Nephron progenitor cell (in vitro differentiated cells): Measurements from ENCODE around the gene WDFY3.
"Not testable (repeated sequence)": the region's sequence is repeated elsewhere in the genome, so short reads cannot be mapped to it uniquely, and the experiment has no call there.

Source experiments
- DNase-seq: peaks from one replicate; pipeline ENCODE4 v3.0.0; 2021
- H3K27ac Mint-ChIP-seq: 2 replicates; pipeline ENCODE4 v1.8.0; 2021; ENCODE audit warnings: mild to moderate bottlenecking, moderate library complexity, mixed read lengths
- H3K27me3 Mint-ChIP-seq: 2 replicates; pipeline ENCODE4 v1.8.0; 2021; ENCODE audit warnings: mild to moderate bottlenecking, low read depth, mixed read lengths; ENCODE audit not compliant: poor library complexity
- H3K36me3 Mint-ChIP-seq: 2 replicates; pipeline ENCODE4 v1.8.0; 2021; ENCODE audit warnings: low read depth, mixed read lengths
- H3K4me1 Mint-ChIP-seq: 2 replicates; pipeline ENCODE4 v1.8.0; 2021; ENCODE audit warnings: mixed read lengths
- H3K4me3 Mint-ChIP-seq: 2 replicates; pipeline ENCODE4 v1.8.0; 2021; ENCODE audit warnings: mild to moderate bottlenecking, moderate library complexity, mixed read lengths
- H3K9me3 Mint-ChIP-seq: 2 replicates; pipeline ENCODE4 v1.8.0; 2021; ENCODE audit warnings: mild to moderate bottlenecking, moderate library complexity, mixed read lengths
- CTCF ChIP-seq: fragments of 200-600 bp; sonication (generic); IDR thresholded peaks from 2 replicates; pipeline ENCODE4 v1.5.0; 2021; ENCODE audit warnings: antibody characterized with exemption

The WDFY3 gene

GRCh38 chr4:84848432-84848831 is 118.1 kb downstream of the WDFY3 start:
- Mint-ChIP-seq H3K4me1 (no peaks in the 10 kb centered on the region), H3K36me3 (peaks cover 74% of the 10 kb centered on the region), H3K27ac (no peak overlapping the region), H3K9me3 (peaks cover 8% of the 10 kb centered on the region), H3K27me3 (no peaks in the 10 kb centered on the region), H3K4me3 (no peak overlapping the region)
- TF ChIP-seq CTCF: no peak
- no peak for DNase-seq

GRCh38 chr4:84847978-84848377 is 118.5 kb downstream of the WDFY3 start:
- H3K9me3 Mint-ChIP-seq: peaks cover 8% of the 10 kb centered on the region
- no peak overlapping the region for H3K27ac Mint-ChIP-seq
- TF ChIP-seq CTCF: no peak
- no peaks in the 10 kb centered on the region for H3K4me1 Mint-ChIP-seq
- no peaks in the 10 kb centered on the region for H3K27me3 Mint-ChIP-seq
- DNase-seq: no peak
- no peak overlapping the region for H3K4me3 Mint-ChIP-seq
- peaks cover 79% of the 10 kb centered on the region for H3K36me3 Mint-ChIP-seq

GRCh38 chr4:84846985-84847384 is 119.5 kb downstream of the WDFY3 start:
- Mint-ChIP-seq H3K27ac (peak overlapping the region; percentile 46), H3K9me3 (peaks cover 8% of the 10 kb centered on the region), H3K36me3 (peaks cover 73% of the 10 kb centered on the region), H3K4me1 (no peaks in the 10 kb centered on the region), H3K4me3 (no peak overlapping the region), H3K27me3 (no peaks in the 10 kb centered on the region)
- no peak for DNase-seq
- no peak for TF ChIP-seq CTCF

GRCh38 chr4:84841435-84841834 is 125.1 kb downstream of the WDFY3 start:
- Mint-ChIP-seq H3K36me3 (peaks cover 54% of the 10 kb centered on the region), H3K9me3 (no peaks in the 10 kb centered on the region), H3K27me3 (no peaks in the 10 kb centered on the region), H3K4me1 (peaks cover 7% of the 10 kb centered on the region), H3K27ac (peak overlapping the region; percentile 21), H3K4me3 (no peak overlapping the region)
- TF ChIP-seq CTCF: no peak
- DNase-seq: no peak

- TF ChIP-seq CTCF: no peak
- H3K9me3 Mint-ChIP-seq: no peaks in the 10 kb centered on the region
- H3K27me3 Mint-ChIP-seq: no peaks in the 10 kb centered on the region
- H3K27ac Mint-ChIP-seq: no peak overlapping the region
- no peak overlapping the region for H3K4me3 Mint-ChIP-seq
- H3K4me1 Mint-ChIP-seq: peaks cover 7% of the 10 kb centered on the region
- no peak for DNase-seq
- peaks cover 54% of the 10 kb centered on the region for H3K36me3 Mint-ChIP-seq
These were observed 128.7 kb downstream of the WDFY3 start for GRCh38 chr4:84837751-84838150.

- H3K4me3 Mint-ChIP-seq, DNase-seq, H3K9me3 Mint-ChIP-seq, H3K27ac Mint-ChIP-seq, H3K27me3 Mint-ChIP-seq, H3K4me1 Mint-ChIP-seq: not testable (repeated sequence)
- peaks cover 41% of the 10 kb centered on the region for H3K36me3 Mint-ChIP-seq
These were observed 136.9 kb downstream of the WDFY3 start for GRCh38 chr4:84829633-84830032.

GRCh38 chr4:84826681-84827080 is 139.8 kb downstream of the WDFY3 start:
- Mint-ChIP-seq H3K4me3 (no peak overlapping the region), H3K27me3 (no peaks in the 10 kb centered on the region), H3K9me3 (no peaks in the 10 kb centered on the region), H3K36me3 (peaks cover 27% of the 10 kb centered on the region), H3K4me1 (no peaks in the 10 kb centered on the region), H3K27ac (no peak overlapping the region)
- no peak for DNase-seq
- no peak for TF ChIP-seq CTCF
